ENCODE data around the gene ECE2. TPM values are rescaled to one million over a fixed set of nuclear protein-coding genes. Genes with fewer than 3 reads are reported as not detected.
"Not testable (repeated sequence)": the region's sequence is repeated elsewhere in the genome, so short reads cannot be mapped to it uniquely, and the experiment has no call there.

The ECE2 gene
- total RNA-seq, 6 experiments from 2014 or later: not detected

GRCh38 chr3:184259878-184260723 lies 15.7 kb upstream of the ECE2 start:
- no peak for TF ChIP-seq CTCF (IDR thresholded peaks at IDR 0.05)
- Mint-ChIP-seq H3K4me3 (peak overlapping the region; percentile 73), H3K4me1 (ENCODE audit: low read depth) (peaks cover 14% of the 10 kb centered on the region), H3K36me3 (ENCODE audit: low read depth) (no peaks in the 10 kb centered on the region), H3K27ac (no peak overlapping the region), H3K9me3 (no peaks in the 10 kb centered on the region), H3K27me3 (ENCODE audit: insufficient read depth) (peaks cover 20% of the 10 kb centered on the region)
- no peak for DNase-seq

DNA sequence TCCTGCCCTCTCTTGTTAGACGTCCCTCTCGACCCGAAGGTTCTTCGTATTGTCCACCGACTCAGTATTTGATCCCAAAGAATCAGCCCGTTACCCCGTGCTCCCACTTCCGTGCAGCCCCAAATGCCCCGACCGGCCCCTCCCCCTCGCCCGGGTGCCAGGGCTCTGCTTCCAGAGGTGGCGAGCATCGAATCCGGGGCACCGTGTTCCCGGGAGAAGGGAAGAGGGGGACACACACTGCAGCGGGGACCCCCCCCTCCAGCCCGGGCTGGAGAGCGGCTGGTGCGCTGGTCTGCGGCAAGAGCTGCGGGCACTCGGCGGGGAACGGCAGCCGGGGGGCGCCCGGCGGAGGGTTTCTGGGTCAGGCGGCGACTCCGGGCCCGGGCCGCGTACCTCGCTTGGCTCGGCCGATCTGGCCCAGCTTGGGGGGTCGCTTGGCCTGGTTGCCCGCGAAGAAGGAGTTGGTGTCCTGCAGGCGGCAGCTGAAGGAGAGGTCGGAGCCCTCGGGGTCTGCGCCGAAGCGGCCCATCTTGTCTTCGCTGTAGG lies 15.0 kb upstream of the ECE2 start:
- H3K27ac Mint-ChIP-seq: no peak overlapping the region
- TF ChIP-seq CTCF (IDR thresholded peaks at IDR 0.05): no peak
- H3K9me3 Mint-ChIP-seq: no peaks in the 10 kb centered on the region
- peak overlapping the region; percentile 73 for H3K4me3 Mint-ChIP-seq
- H3K27me3 Mint-ChIP-seq (ENCODE audit: insufficient read depth): peaks cover 24% of the 10 kb centered on the region
- no peaks in the 10 kb centered on the region for H3K36me3 Mint-ChIP-seq (ENCODE audit: low read depth)
- no peak for DNase-seq
- peaks cover 14% of the 10 kb centered on the region for H3K4me1 Mint-ChIP-seq (ENCODE audit: low read depth)

- Mint-ChIP-seq H3K4me3 (peak within 1 kb of the TSS; percentile 87), H3K9me3 (no peaks in the 10 kb centered on the region), H3K36me3 (ENCODE audit: low read depth) (no peaks in the 10 kb centered on the region), H3K27ac (no peak within 1 kb of the TSS), H3K4me1 (ENCODE audit: low read depth) (peaks cover 14% of the 10 kb centered on the region), H3K27me3 (ENCODE audit: insufficient read depth) (peaks cover 24% of the 10 kb centered on the region)
- peak; percentile 20 for DNase-seq
- TF ChIP-seq CTCF (IDR thresholded peaks at IDR 0.05): no peak
These were observed 14.5 kb upstream of the ECE2 start, which contains the start of gene CAMK2N2 for GRCh38 chr3:184261270-184261853. Gene CAMK2N2 (minus strand): TSS chr3:184261553. CDS start chr3:184261285, 268 bp downstream.

GRCh38 chr3:184261854-184262763 lies 13.7 kb upstream of the ECE2 start:
- Mint-ChIP-seq H3K9me3 (peaks cover under 1% of the 10 kb centered on the region; the same call in 1 of the 2 replicates), H3K4me1 (ENCODE audit: low read depth) (peaks cover 14% of the 10 kb centered on the region), H3K27me3 (ENCODE audit: insufficient read depth) (peaks cover 24% of the 10 kb centered on the region), H3K36me3 (ENCODE audit: low read depth) (no peaks in the 10 kb centered on the region), H3K27ac (no peak overlapping the region), H3K4me3 (peak overlapping the region; percentile 87)
- TF ChIP-seq CTCF (IDR thresholded peaks at IDR 0.05): no peak
- no peak for DNase-seq

GRCh38 chr3:184262764-184263179 lies 13.1 kb upstream of the ECE2 start:
- no peak for DNase-seq

GRCh38 chr3:184267249-184267648 lies 8.6 kb upstream of the ECE2 start:
- not testable (repeated sequence) for H3K9me3 Mint-ChIP-seq; DNase-seq; H3K4me1 Mint-ChIP-seq (ENCODE audit: low read depth); H3K27ac Mint-ChIP-seq; H3K4me3 Mint-ChIP-seq; H3K36me3 Mint-ChIP-seq (ENCODE audit: low read depth)
- peaks cover 38% of the 10 kb centered on the region for H3K27me3 Mint-ChIP-seq (ENCODE audit: insufficient read depth)

More at GRCh38 chr3:184262764-184263179, 13.1 kb upstream of the ECE2 start:
- peaks cover 29% of the 10 kb centered on the region for H3K27me3 Mint-ChIP-seq (ENCODE audit: insufficient read depth)
- peaks cover 4% of the 10 kb centered on the region; the same call in 1 of the 2 replicates for H3K9me3 Mint-ChIP-seq
- 0 out of 2 replicates have a peak overlapping the region, but pooled peaks have one; percentile 30 for H3K4me3 Mint-ChIP-seq
- peaks cover 14% of the 10 kb centered on the region for H3K4me1 Mint-ChIP-seq (ENCODE audit: low read depth)
- H3K36me3 Mint-ChIP-seq (ENCODE audit: low read depth): no peaks in the 10 kb centered on the region
- H3K27ac Mint-ChIP-seq: no peak overlapping the region
- TF ChIP-seq CTCF (IDR thresholded peaks at IDR 0.05): no peak

All from HFFc6 (cell line).